ENCODE measurements around the gene HSPBP1. TPM values are rescaled to one million over a fixed set of nuclear protein-coding genes. Genes with fewer than 3 reads are reported as not detected.
A peak's percentile ranks its signal among the peaks of the same experiment; 100 is the strongest.

HSPBP1 gene
- total RNA-seq, 2 donors from 2014 or later: 19.8 to 20.1 TPM

- DNase-seq (ENCODE audit: low spot score): no peak
- intact Hi-C loops (cut with DNase I): no loop called here
These were observed 33.2 kb downstream of the HSPBP1 start for GRCh38 chr19:55246462-55247451.

GRCh38 chr19:55245236-55245904 lies 34.5 kb downstream of the HSPBP1 start:
- DNase-seq (ENCODE audit: low spot score): no peak
- intact Hi-C loops (cut with DNase I): no loop called here

GRCh38 chr19:55244004-55244680 lies 35.8 kb downstream of the HSPBP1 start:
- no peak for DNase-seq (ENCODE audit: low spot score)
- intact Hi-C loops (cut with DNase I): no loop called here

GRCh38 chr19:55242517-55242916 lies 37.4 kb downstream of the HSPBP1 start:
- intact Hi-C loops (cut with DNase I): no loop called here
- no peak for DNase-seq (ENCODE audit: low spot score)

GRCh38 chr19:55241935-55242464 lies 37.9 kb downstream of the HSPBP1 start:
- intact Hi-C loops (cut with DNase I): no loop called here
- no peak for DNase-seq (ENCODE audit: low spot score)

- DNase-seq (ENCODE audit: low spot score): no peak
These were observed 38.6 kb downstream of the HSPBP1 start for GRCh38 chr19:55241143-55241934.

GRCh38 chr19:55240713-55241020 lies 39.2 kb downstream of the HSPBP1 start:
- intact Hi-C loops (cut with DNase I): no loop called here
- no peak for DNase-seq (ENCODE audit: low spot score)

More at GRCh38 chr19:55241143-55241934, 38.6 kb downstream of the HSPBP1 start:
- intact Hi-C loops (cut with DNase I): no loop called here

- peak; percentile 78 for DNase-seq (ENCODE audit: low spot score)
- intact Hi-C loops (cut with DNase I): no loop called here
These were observed 40.9 kb downstream of the HSPBP1 start for GRCh38 chr19:55239004-55239403.

- no peak for DNase-seq (ENCODE audit: low spot score)
- intact Hi-C loops (cut with DNase I): no loop called here
These were observed 41.9 kb downstream of the HSPBP1 start for GRCh38 chr19:55238030-55238429.

- intact Hi-C loops (cut with DNase I): no loop called here
- no peak for DNase-seq (ENCODE audit: low spot score)
These were observed 46.9 kb downstream of the HSPBP1 start for GRCh38 chr19:55232986-55233385.

GRCh38 chr19:55232286-55232602 lies 47.7 kb downstream of the HSPBP1 start:
- intact Hi-C loops (cut with DNase I): no loop called here

GRCh38 chr19:55231391-55232285 lies 48.3 kb downstream of the HSPBP1 start:
- intact Hi-C loops (cut with DNase I): no loop called here
- DNase-seq (ENCODE audit: low spot score): no peak

More at GRCh38 chr19:55232286-55232602, 47.7 kb downstream of the HSPBP1 start:
- peak; percentile 67 for DNase-seq (ENCODE audit: low spot score)

- intact Hi-C loops (cut with DNase I): no loop called here
- DNase-seq (ENCODE audit: low spot score): no peak
These were observed 49.1 kb downstream of the HSPBP1 start for GRCh38 chr19:55230780-55231179.

GRCh38 chr19:55230329-55230728 lies 49.6 kb downstream of the HSPBP1 start:
- intact Hi-C loops (cut with DNase I): no loop called here
- no peak for DNase-seq (ENCODE audit: low spot score)

GRCh38 chr19:55229789-55230182 lies 50.1 kb downstream of the HSPBP1 start:
- DNase-seq (ENCODE audit: low spot score): no peak
- intact Hi-C loops (cut with DNase I): no loop called here

GRCh38 chr19:55229145-55229788 lies 50.6 kb downstream of the HSPBP1 start:
- intact Hi-C loops (cut with DNase I): no loop called here
- DNase-seq (ENCODE audit: low spot score): no peak

- DNase-seq (ENCODE audit: low spot score): no peak
- intact Hi-C loops (cut with DNase I): no loop called here
These were observed 51.4 kb downstream of the HSPBP1 start, which contains the start of gene TMEM86B for GRCh38 chr19:55228403-55229031. TMEM86B (minus strand) TSS chr19:55228763; CDS start chr19:55228741, 22 bp downstream.

Measured in posterior vena cava (tissue), 2 donors.